ENCODE results near the gene SMCO3.

The SMCO3 gene

GRCh38 chr12:14849661-14850060 lies 35.7 kb upstream of the SMCO3 start (continued):
- no peak for TF ChIP-seq ZNF600 (tag by site-specific recombination; IDR thresholded peaks at IDR 0.05)
- TF ChIP-seq ZNF843 (tag by site-specific recombination; IDR thresholded peaks at IDR 0.05): 0 out of 2 replicates have a peak, but pooled peaks have one; percentile 28
- no peak for TF ChIP-seq RBAK (tag by site-specific recombination; IDR thresholded peaks at IDR 0.05)
- TF ChIP-seq ZNF792 (tag by site-specific recombination; IDR thresholded peaks at IDR 0.05): no peak
- TF ChIP-seq TRIM28 (IDR thresholded peaks at IDR 0.05; ENCODE audit: borderline replicate concordance, low read length): no peak
- no peak for TF ChIP-seq KLF17 (tag by site-specific recombination; IDR thresholded peaks at IDR 0.05)
- 0 out of 2 replicates have a peak, but pooled peaks have one; percentile 22 for TF ChIP-seq ZNF366 (tag by site-specific recombination; conservative IDR thresholded peaks at IDR 0.05)
- peak; percentile 44; the same call in 1 of the 2 replicates for TF ChIP-seq HOXD13 (CRISPR knock-in tag; IDR thresholded peaks at IDR 0.05; ENCODE audit: borderline replicate concordance)
- no peak for TF ChIP-seq ZBTB1 (tag by site-specific recombination; IDR thresholded peaks at IDR 0.05)
- 0 out of 2 replicates have a peak, but pooled peaks have one; percentile 9 for TF ChIP-seq ATF2 (tag by site-specific recombination; IDR thresholded peaks at IDR 0.05; ENCODE audit: low read depth)
- TF ChIP-seq EGR2 (tag by site-specific recombination; IDR thresholded peaks at IDR 0.05; ENCODE audit: low read depth): no peak

- ChIA-PET POLR2A (no interaction called here), CTCF (interaction anchor here (0.6 to 6.8 kb wide), 6 partner anchors 36 to 422 kb away, joined by 3 to 86 read pairs (median 6); partner anchors contain the start of genes C12orf60, RERG and WBP11)
- Histone ChIP-seq H3K4me1 (ENCODE audit: control insufficient read depth, insufficient read depth, low read length) (peaks cover 5% of the 10 kb centered on the region; the same call in 1 of the 2 replicates), H3K4me3 (ENCODE audit: low read depth, low read length) (no peak overlapping the region), H3K9me3 (ENCODE audit: control insufficient read depth, insufficient read depth, low read depth, low read length) (no peaks in the 10 kb centered on the region), H3K36me3 (ENCODE audit: control insufficient read depth in 2 of 2, insufficient read depth in 1 of 2, low read length in 2 of 2) (no peaks in the 10 kb centered on the region), H3K27ac (ENCODE audit: extremely low read depth, low read depth, low read length) (no peak overlapping the region)
- no peak for TF ChIP-seq ZNF843 (tag by site-specific recombination; IDR thresholded peaks at IDR 0.05)
- no peak for TF ChIP-seq ZBTB20 (tag by site-specific recombination; IDR thresholded peaks at IDR 0.05)
- no peak for TF ChIP-seq ZNF223 (tag by site-specific recombination; IDR thresholded peaks at IDR 0.05)
- TF ChIP-seq ZNF121 (tag by site-specific recombination; IDR thresholded peaks at IDR 0.05): no peak
- TF ChIP-seq ZSCAN23 (tag by site-specific recombination; IDR thresholded peaks at IDR 0.05): no peak
- no peak for TF ChIP-seq ZNF433 (tag by site-specific recombination; IDR thresholded peaks at IDR 0.05; ENCODE audit: low read depth)
- TF ChIP-seq SP3 (tag by site-specific recombination; IDR thresholded peaks at IDR 0.05): no peak
- no peak for TF ChIP-seq HOXC10 (CRISPR knock-in tag; IDR thresholded peaks at IDR 0.05)
- TF ChIP-seq SP7 (tag by site-specific recombination; IDR thresholded peaks at IDR 0.05): no peak
- TF ChIP-seq ZNF324 (tag by site-specific recombination; IDR thresholded peaks at IDR 0.05): no peak
- no peak for TF ChIP-seq ZNF169 (tag by site-specific recombination; IDR thresholded peaks at IDR 0.05)
- no peak for TF ChIP-seq WT1 (tag by site-specific recombination; IDR thresholded peaks at IDR 0.05)
- no peak for TF ChIP-seq ZNF48 (tag by site-specific recombination; IDR thresholded peaks at IDR 0.05)
- no peak for TF ChIP-seq ZNF660 (tag by site-specific recombination; IDR thresholded peaks at IDR 0.05)
- TF ChIP-seq CTCF (tag by site-specific recombination; IDR thresholded peaks at IDR 0.05): no peak
- TF ChIP-seq ZNF146 (tag by site-specific recombination; IDR thresholded peaks at IDR 0.05): no peak
- TF ChIP-seq ZNF555 (tag by site-specific recombination; conservative IDR thresholded peaks at IDR 0.05): no peak
- no peak for TF ChIP-seq ZBTB44 (tag by site-specific recombination; IDR thresholded peaks at IDR 0.05)
- no peak for TF ChIP-seq ZXDB (tag by site-specific recombination; IDR thresholded peaks at IDR 0.05)
These were observed 33.0 kb upstream of the SMCO3 start for GRCh38 chr12:14846876-14847580.

Measured in HEK293 (cell line).